Measurements from ENCODE around the gene OR51B6. TPM values are rescaled to one million over a fixed set of nuclear protein-coding genes. Genes with fewer than 3 reads are reported as not detected.

OR51B6 gene
- total and polyA plus RNA-seq, 9 donors, result not detected

- H3K9me3 ChIP-seq (replicated peaks; ENCODE audit: control insufficient read depth, low read depth, low read length), result peaks cover 2% of the 10 kb centered on the region
- WGBS (ENCODE audit: insufficient coverage), result 80% methylated on average over 1 of the region's 2 CpGs
- no peak for DNase-seq
- no peaks in the 10 kb centered on the region for H3K27me3 ChIP-seq (ENCODE audit: control insufficient read depth, insufficient read depth, low read length)
- no peak overlapping the region for H3K27ac ChIP-seq (ENCODE audit: low read length)
- H3K36me3 ChIP-seq (ENCODE audit: control insufficient read depth, insufficient read depth, low read length), result no peaks in the 10 kb centered on the region
- H3K4me1 ChIP-seq (ENCODE audit: control insufficient read depth, insufficient read depth, low read length), result no peaks in the 10 kb centered on the region
- no peak overlapping the region for H3K4me3 ChIP-seq (ENCODE audit: low read length)
These were observed 38.9 kb downstream of the OR51B6 start for GRCh38 chr11:5390210-5390609.

DNA sequence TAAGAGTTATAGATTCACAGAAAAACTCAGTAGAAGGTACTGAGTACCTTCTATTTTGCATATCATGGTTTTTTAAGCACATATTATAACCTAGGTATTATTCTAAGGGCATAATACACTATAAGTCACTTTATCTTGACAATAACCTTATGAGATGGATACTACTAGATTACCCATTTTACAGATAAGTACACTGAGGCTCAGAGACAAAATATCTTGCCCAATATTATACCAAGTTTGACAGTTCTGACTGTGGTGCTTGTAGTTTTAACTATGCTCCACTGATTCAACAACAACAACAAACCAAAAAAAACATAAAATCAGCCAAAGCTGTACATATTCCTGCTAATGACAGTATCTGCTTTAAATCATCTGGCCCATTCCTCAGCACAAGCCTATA lies 42.8 kb downstream of the OR51B6 start:
- Histone ChIP-seq H3K4me3 (ENCODE audit: low read length) (no peak overlapping the region), H3K9me3 (replicated peaks; ENCODE audit: control insufficient read depth, low read depth, low read length) (peaks cover 2% of the 10 kb centered on the region), H3K4me1 (ENCODE audit: control insufficient read depth, insufficient read depth, low read length) (no peaks in the 10 kb centered on the region), H3K27me3 (ENCODE audit: control insufficient read depth, insufficient read depth, low read length) (no peaks in the 10 kb centered on the region), H3K27ac (ENCODE audit: low read length) (no peak overlapping the region), H3K36me3 (ENCODE audit: control insufficient read depth, insufficient read depth, low read length) (no peaks in the 10 kb centered on the region)
- DNase-seq, result no peak

- Histone ChIP-seq H3K4me1 (ENCODE audit: control insufficient read depth, insufficient read depth, low read length) (no peaks in the 10 kb centered on the region), H3K27ac (ENCODE audit: low read length) (no peak overlapping the region), H3K36me3 (ENCODE audit: control insufficient read depth, insufficient read depth, low read length) (no peaks in the 10 kb centered on the region), H3K9me3 (replicated peaks; ENCODE audit: control insufficient read depth, low read depth, low read length) (peaks cover 4% of the 10 kb centered on the region), H3K4me3 (ENCODE audit: low read length) (no peak overlapping the region), H3K27me3 (ENCODE audit: control insufficient read depth, insufficient read depth, low read length) (no peaks in the 10 kb centered on the region)
- no peak for DNase-seq
These were observed 47.6 kb downstream of the OR51B6 start for GRCh38 chr11:5398936-5399335.

Other genes starting within 250 kb of the OR51B6 start
- gene OR52A5, start 213.2 kb upstream of the OR51B6 start, total RNA-seq, result not detected
- gene OR52A5, start 213.2 kb upstream of the OR51B6 start, polyA plus RNA-seq (ENCODE audit: insufficient read depth in 1 of 8, insufficient read length in 8 of 8, low replicate concordance in 1 of 8), result not detected
- gene OR52A1, start 196.8 kb upstream of the OR51B6 start, total RNA-seq, result not detected
- under 1 TPM in 6 of 8 donors, not detected in 2; 0.01 to 0.03 (median 0.01) TPM for gene OR52A1, start 196.8 kb upstream of the OR51B6 start, polyA plus RNA-seq (ENCODE audit: insufficient read depth in 1 of 8, insufficient read length in 8 of 8, low replicate concordance in 1 of 8)
- not detected for gene OR51V1, start 150.8 kb upstream of the OR51B6 start, total RNA-seq
- gene OR51V1, start 150.8 kb upstream of the OR51B6 start, polyA plus RNA-seq (ENCODE audit: insufficient read depth in 1 of 8, insufficient read length in 8 of 8, low replicate concordance in 1 of 8), result not detected
- 755 TPM for gene HBB, start 124.4 kb upstream of the OR51B6 start, total RNA-seq
- gene HBB, start 124.4 kb upstream of the OR51B6 start, polyA plus RNA-seq (ENCODE audit: insufficient read depth in 1 of 8, insufficient read length in 8 of 8, low replicate concordance in 1 of 8), result 100 to 1,000 TPM; 217 to 965 (median 589) TPM
- not detected for gene HBD, start 117.0 kb upstream of the OR51B6 start, total RNA-seq
- 1 to 10 TPM in 1 of 8 donors, under 1 TPM in 5, not detected in 2; 0.39 to 1.0 (median 0.58) TPM for gene HBD, start 117.0 kb upstream of the OR51B6 start, polyA plus RNA-seq (ENCODE audit: insufficient read depth in 1 of 8, insufficient read length in 8 of 8, low replicate concordance in 1 of 8)
- gene HBG1, start 101.7 kb upstream of the OR51B6 start, total RNA-seq, result 1,078 TPM
- 1,000 to 10,000 TPM in 2 of 8 donors, 10 to 100 TPM in 6; 12.5 to 3,398 (median 25.4) TPM for gene HBG1, start 101.7 kb upstream of the OR51B6 start, polyA plus RNA-seq (ENCODE audit: insufficient read depth in 1 of 8, insufficient read length in 8 of 8, low replicate concordance in 1 of 8)
- 9,238 TPM for gene HBG2, start 96.7 kb upstream of the OR51B6 start, total RNA-seq
- over 10,000 TPM in 1 of 8 donors, 1,000 to 10,000 TPM in 7; 2,843 to 13,943 (median 6,695) TPM for gene HBG2, start 96.7 kb upstream of the OR51B6 start, polyA plus RNA-seq (ENCODE audit: insufficient read depth in 1 of 8, insufficient read length in 8 of 8, low replicate concordance in 1 of 8)
- 10.3 TPM for gene HBE1, start 81.6 kb upstream of the OR51B6 start, total RNA-seq
- 10 to 100 TPM in 7 of 8 donors, 1 to 10 TPM in 1; 6.7 to 64.8 (median 19.8) TPM for gene HBE1, start 81.6 kb upstream of the OR51B6 start, polyA plus RNA-seq (ENCODE audit: insufficient read depth in 1 of 8, insufficient read length in 8 of 8, low replicate concordance in 1 of 8)
- 0.09 TPM for gene OR51B4, start 49.6 kb upstream of the OR51B6 start, total RNA-seq
- gene OR51B4, start 49.6 kb upstream of the OR51B6 start, polyA plus RNA-seq (ENCODE audit: insufficient read depth in 1 of 8, insufficient read length in 8 of 8, low replicate concordance in 1 of 8), result under 1 TPM in 2 of 8 donors, not detected in 6; 0.13 to 0.18 TPM
- 0.09 TPM for gene OR51B2, start 27.2 kb upstream of the OR51B6 start, total RNA-seq
- gene OR51B2, start 27.2 kb upstream of the OR51B6 start, polyA plus RNA-seq (ENCODE audit: insufficient read depth in 1 of 8, insufficient read length in 8 of 8, low replicate concordance in 1 of 8), result not detected
- 0.31 TPM for gene OR51B5, start 8.0 kb upstream of the OR51B6 start, total RNA-seq
- gene OR51B5, start 8.0 kb upstream of the OR51B6 start, polyA plus RNA-seq (ENCODE audit: insufficient read depth in 1 of 8, insufficient read length in 8 of 8, low replicate concordance in 1 of 8), result under 1 TPM in 3 of 8 donors, not detected in 5; 0.20 to 0.28 (median 0.26) TPM
- gene OR51M1, start 32.3 kb downstream of the OR51B6 start, total RNA-seq, result not detected
- not detected for gene OR51M1, start 32.3 kb downstream of the OR51B6 start, polyA plus RNA-seq (ENCODE audit: insufficient read depth in 1 of 8, insufficient read length in 8 of 8, low replicate concordance in 1 of 8)
- gene OR51Q1, start 70.6 kb downstream of the OR51B6 start, total RNA-seq, result not detected
- gene OR51Q1, start 70.6 kb downstream of the OR51B6 start, polyA plus RNA-seq (ENCODE audit: insufficient read depth in 1 of 8, insufficient read length in 8 of 8, low replicate concordance in 1 of 8), result not detected
- gene OR51I1, start 90.0 kb downstream of the OR51B6 start, total RNA-seq, result not detected
- not detected for gene OR51I1, start 90.0 kb downstream of the OR51B6 start, polyA plus RNA-seq (ENCODE audit: insufficient read depth in 1 of 8, insufficient read length in 8 of 8, low replicate concordance in 1 of 8)
- not detected for gene OR51I2, start 97.8 kb downstream of the OR51B6 start, total RNA-seq
- gene OR51I2, start 97.8 kb downstream of the OR51B6 start, polyA plus RNA-seq (ENCODE audit: insufficient read depth in 1 of 8, insufficient read length in 8 of 8, low replicate concordance in 1 of 8), result not detected
- not detected for gene OR52D1, start 137.2 kb downstream of the OR51B6 start, total RNA-seq
- not detected for gene OR52D1, start 137.2 kb downstream of the OR51B6 start, polyA plus RNA-seq (ENCODE audit: insufficient read depth in 1 of 8, insufficient read length in 8 of 8, low replicate concordance in 1 of 8)
- gene UBQLN3, start 158.4 kb downstream of the OR51B6 start, total RNA-seq, result 0.13 TPM
- not detected for gene UBQLN3, start 158.4 kb downstream of the OR51B6 start, polyA plus RNA-seq (ENCODE audit: insufficient read depth in 1 of 8, insufficient read length in 8 of 8, low replicate concordance in 1 of 8)
- 0.18 TPM for gene UBQLNL, start 165.2 kb downstream of the OR51B6 start, total RNA-seq
- under 1 TPM; 0.11 to 0.38 (median 0.23) TPM for gene UBQLNL, start 165.2 kb downstream of the OR51B6 start, polyA plus RNA-seq (ENCODE audit: insufficient read depth in 1 of 8, insufficient read length in 8 of 8, low replicate concordance in 1 of 8)
- gene OR52H1, start 197.0 kb downstream of the OR51B6 start, total RNA-seq, result 0.22 TPM
- gene OR52H1, start 197.0 kb downstream of the OR51B6 start, polyA plus RNA-seq (ENCODE audit: insufficient read depth in 1 of 8, insufficient read length in 8 of 8, low replicate concordance in 1 of 8), result not detected
- gene OR52B6, start 229.4 kb downstream of the OR51B6 start, total RNA-seq, result not detected
- not detected for gene OR52B6, start 229.4 kb downstream of the OR51B6 start, polyA plus RNA-seq (ENCODE audit: insufficient read depth in 1 of 8, insufficient read length in 8 of 8, low replicate concordance in 1 of 8)
- 1.5 TPM for gene TRIM6, start 245.1 kb downstream of the OR51B6 start, total RNA-seq
- 1 to 10 TPM; 1.1 to 3.4 (median 1.3) TPM for gene TRIM6, start 245.1 kb downstream of the OR51B6 start, polyA plus RNA-seq (ENCODE audit: insufficient read depth in 1 of 8, insufficient read length in 8 of 8, low replicate concordance in 1 of 8)